Activated naive CD8-positive, alpha-beta T cell treated with anti-CD3 and anti-CD28 coated beads, Interleukin-2, amount 50 U/mL, for 16 hours (primary cell): ENCODE data around the gene SH3TC1.

Experiments used
- DNase-seq: peaks from one replicate; pipeline ENCODE4 v3.0.0-alpha.2; 2020; ENCODE audit warnings: low read depth, low spot score

SH3TC1 gene

GRCh38 chr4:8198906-8199593, at the start of gene SH3TC1:
Gene SH3TC1, plus strand, starts transcription at chr4:8199290. Its CDS starts 5,905 bp downstream, at chr4:8205195.
- DNase-seq = no peak

GRCh38 chr4:8149664-8150063, 49.4 kb upstream of the SH3TC1 start:
- no peak for DNase-seq

DNA sequence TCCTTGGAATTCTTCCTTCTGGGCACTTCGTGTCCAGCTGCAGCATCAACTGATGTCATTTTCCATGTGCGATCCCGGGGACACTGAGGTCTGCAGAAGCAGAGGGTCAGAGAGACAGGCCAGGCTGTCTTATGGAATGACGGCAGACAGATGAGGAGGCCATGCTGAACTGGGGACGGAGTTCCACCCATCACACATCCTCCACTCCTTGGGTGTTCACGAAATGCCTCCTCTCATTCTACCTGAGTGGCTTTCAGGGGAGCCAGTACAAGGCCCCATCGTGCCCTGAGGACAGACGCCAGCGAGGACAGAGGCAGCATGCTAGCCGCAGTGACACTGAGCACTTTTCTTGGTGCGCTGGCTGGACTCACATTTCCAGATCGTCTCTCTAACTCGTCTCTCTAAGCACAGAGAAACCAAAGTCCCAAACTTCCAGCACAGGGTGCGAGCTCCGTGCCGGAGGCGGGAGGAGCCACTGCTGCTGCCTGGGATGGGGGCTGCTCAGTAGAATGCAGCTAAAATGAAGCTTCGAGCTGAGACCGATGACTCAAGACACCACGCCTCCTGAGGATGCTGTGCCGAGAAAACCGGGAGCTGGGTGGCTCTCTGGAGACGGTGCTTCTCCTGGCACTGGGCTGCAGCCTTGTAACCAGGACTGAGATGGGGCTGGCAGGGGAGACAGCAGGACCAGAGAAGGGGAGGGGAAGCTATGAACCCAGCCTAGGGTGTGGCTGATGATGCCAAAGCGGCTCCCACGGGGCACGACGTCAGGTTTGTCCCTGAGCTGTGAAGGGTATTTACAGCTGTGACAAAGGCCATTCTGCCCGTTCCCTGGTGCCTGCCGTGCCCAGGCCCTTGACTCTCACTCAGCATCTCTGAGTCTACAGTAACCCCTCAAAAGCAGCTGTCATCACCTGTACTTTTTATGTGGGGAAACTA, 48.7 kb upstream of the SH3TC1 start:
- DNase-seq = no peak

- DNase-seq = no peak
Measured at GRCh38 chr4:8151165-8151650, 47.9 kb upstream of the SH3TC1 start.

GRCh38 chr4:8152090-8152864, 46.8 kb upstream of the SH3TC1 start:
- no peak for DNase-seq

DNA sequence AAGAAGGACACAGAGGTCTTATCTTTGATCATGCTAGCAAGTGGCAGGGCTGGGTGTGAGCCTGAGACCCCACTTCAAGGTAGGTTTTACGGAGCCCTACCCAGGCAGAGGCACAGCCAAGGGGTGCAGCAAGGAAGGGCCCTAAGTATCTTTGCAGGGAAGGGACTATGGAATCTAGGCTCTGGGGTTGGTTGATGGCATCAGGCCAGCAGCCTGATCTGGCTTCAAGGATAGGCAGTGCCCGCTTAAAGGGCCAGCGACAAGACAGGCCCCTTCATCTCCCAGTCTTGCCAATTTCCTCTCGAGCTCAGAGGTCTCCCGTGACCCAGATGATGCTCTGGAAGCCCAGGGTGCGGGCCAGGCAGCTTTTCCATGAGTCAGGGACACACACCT, 46.2 kb upstream of the SH3TC1 start:
- DNase-seq = no peak

DNA sequence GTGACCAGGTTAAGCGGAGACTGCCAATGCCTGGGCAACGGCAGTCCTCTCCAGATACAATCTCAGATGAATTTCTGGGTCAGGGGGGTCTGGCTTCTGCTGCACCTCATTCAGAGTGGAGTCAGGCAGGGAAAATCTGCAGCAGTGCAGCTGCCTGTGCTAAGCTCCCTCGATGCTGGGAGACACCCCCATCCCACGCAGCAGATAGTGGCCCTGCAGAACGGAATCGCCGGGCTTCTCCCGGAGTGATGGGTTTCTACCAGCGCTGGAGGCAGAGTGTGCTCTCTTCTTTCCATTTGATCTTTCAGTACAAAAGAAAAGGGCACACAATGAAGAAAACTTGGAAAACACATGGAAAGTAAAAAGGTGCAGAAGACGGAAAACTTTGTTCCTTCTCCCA, 45.6 kb upstream of the SH3TC1 start:
- DNase-seq = no peak

GRCh38 chr4:8155048-8155447, 44.0 kb upstream of the SH3TC1 start:
- DNase-seq = no peak

DNA sequence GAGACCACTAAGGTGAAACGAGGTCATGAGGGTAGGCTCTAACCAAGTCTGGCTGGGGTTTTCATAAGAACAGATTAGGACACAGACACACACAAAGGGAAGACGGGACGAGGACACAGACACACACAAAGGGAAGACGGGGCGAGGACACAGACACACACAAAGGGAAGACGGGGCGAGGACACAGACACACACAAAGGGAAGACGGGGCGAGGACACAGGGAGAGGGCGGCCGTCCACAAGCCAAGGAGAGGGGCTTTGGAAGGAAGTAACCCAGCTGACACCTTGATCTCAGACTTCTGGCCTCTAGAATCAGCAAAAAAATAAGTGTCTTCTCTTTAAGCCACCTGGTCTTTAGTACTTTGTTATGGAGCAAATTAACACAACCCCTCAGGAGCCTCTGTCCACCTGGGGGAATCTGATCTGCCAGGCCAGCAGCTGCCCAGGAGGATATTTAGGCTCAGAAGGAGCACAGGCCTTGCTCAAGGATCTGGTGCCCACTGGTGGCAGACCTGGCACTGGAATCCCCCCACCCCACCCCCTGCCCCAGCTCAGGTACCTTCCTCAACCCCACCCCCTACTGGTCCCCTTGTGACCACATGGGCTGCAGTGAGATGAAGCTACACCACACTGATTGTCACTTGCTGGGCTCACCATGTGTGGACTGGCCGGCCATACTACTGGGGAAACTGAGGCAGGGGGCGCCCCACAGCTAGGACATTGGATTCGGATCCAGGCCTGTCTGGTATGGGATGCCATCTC, 43.2 kb upstream of the SH3TC1 start:
- DNase-seq = no peak

- DNase-seq = no peak
Measured at GRCh38 chr4:8156617-8157016, 42.5 kb upstream of the SH3TC1 start.

DNA sequence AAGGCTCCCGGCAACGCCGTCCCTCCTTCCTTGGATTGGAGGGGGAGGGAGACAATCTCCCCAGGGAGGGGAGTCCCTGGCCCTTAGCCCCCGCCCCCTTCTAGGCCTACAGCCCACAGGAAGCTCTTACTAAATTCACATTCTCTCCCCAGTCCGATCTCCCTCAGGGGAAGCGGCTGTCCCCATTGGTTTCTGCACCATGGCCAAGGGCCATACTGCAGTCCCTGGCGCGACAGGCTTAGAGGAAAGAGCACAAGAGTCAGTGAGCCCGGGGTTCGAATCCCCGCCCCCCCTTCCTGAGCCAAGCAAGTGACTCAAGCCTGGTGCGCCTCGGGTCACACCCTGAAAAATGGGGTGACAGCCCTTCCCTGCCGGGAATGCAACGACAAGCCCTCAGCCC, 41.6 kb upstream of the SH3TC1 start:
- DNase-seq = no peak

DNA sequence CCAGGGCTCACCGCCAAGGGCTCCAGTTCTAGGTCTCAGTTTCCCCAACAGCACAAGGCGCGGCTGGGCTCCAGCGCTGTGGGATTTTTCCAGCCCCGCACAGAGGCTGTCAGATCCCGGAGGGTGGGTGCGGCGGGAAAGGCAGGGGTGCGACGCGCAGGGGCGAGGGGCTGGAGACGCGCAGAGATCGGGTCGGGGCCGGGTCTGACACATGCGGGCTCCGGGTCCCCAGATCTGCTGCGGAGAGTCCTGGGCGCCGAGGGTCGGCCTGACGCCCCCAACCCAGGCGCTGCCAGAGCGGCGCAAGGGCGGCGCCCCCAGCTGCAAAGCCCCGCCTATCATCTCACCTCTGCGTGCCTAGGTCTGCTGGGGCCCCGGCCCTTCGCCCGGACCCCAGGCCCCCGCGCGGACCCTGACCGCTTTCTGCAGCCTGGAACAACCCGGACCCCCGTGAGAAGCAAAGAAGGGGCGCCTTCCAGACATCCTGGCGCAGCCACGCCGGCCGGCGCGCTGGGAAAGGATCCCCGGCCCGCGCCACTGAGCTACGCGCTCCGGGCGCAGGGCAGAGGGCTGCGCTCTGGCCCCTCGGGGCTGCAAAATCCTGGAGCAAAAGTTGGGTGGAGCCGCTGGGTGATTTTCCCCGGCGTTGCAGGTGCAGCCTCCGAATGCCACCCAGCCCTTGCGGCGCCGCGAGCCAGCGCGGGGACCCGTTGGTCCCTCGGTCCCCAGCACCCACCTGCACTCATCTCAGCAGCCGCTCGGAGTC, 41.0 kb upstream of the SH3TC1 start:
- DNase-seq = no peak

DNA sequence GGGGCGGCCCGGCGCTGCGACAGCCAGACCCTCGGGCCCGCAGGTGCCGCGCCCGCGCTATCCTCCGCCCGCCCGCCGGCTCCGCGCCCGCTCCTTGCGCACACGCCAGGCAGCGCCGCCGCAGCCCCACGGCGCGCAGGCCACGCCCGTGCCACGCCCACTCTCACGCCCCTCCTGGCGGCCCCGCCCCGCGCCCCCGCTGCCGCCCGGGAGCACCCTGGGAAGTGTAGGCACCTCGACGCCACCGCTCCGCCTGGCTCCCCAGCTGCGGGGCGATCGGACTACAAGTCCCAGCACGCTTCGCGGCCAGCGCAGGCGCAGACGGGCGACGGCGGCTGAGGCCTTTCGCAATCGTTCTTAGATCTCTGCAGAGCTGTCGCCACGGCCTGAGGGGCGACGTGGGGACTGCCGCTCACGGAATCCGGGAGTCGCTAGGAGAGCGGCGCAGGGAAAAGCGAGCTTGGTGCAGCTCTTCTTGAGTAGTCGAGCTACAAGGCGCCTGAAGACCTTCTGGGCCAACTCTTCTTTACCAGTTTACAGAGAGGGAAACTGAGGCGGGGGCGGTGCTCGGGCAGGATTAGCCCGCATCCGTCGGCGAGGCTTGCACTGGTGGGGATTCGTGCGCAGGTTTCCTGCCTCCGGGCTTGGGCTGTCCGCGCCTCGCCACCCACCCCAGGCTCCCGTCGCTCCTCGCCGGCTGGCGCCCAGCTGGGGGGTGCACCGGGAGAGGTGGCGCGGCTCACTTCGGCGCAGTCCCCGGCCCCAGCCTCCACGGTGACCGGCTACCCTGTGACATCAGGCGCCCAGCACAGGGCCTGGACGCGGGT, 40.2 kb upstream of the SH3TC1 start, which contains the start of gene ABLIM2:
TSS of gene ABLIM2 (minus strand) at position 104 of the 827 bp plus-strand sequence. CDS start 124 bp downstream, outside the sequence.
- peak; percentile 97 for DNase-seq

DNA sequence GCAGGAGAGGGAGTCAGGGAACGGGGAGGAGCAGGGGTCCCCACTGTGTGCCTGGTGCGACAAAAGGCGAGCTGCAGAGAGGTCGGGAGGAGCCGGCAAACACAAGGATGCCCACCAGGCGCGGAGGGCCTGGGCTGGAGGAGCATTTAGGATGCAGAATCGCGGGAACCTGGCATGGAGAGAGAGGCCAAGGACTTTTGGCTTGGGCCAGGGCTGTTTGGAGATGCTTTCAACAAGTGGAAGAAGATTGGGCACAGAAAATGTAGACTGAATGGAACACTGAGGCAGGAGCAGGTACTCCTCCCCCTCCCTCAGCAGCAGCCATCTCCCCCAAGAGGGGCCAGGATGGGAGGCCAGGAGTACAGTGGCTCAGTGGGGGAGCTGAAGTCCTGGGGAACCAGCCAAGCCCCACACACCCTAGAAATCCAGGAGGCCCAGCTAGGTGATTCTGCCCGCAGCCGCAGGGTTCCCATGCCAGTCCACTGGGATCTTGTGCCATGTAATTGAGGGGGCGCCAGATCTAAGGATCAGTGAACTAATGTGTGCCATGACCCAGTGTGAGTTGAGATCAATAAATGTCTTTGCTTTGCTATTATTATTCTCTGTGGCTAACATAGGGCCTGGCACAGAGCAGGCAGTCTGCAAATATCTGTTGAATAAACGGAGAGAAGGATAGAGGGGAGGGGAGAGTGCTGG, 39.4 kb upstream of the SH3TC1 start:
- no peak for DNase-seq

- no peak for DNase-seq
Measured at GRCh38 chr4:8160233-8160560, 38.9 kb upstream of the SH3TC1 start.

DNA sequence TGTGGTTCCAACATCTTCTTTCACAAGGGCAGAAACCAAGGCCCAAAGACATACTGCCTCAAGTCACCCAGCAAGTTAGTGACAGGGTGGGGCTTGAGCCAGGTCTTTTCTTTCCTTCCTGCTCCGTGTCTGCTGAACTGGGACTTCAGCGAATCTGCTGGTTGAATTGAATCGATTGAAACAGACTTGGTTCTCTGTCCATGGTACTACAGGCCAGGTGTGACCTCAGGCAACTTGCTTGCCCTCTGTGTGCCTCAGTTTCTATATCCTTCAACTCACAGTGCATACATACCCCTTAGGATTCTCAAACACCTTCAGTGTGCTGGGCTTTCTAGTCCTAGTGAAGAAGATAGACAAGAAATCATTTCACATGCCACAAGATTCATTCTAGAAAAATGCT, 38.5 kb upstream of the SH3TC1 start:
- no peak for DNase-seq

DNA sequence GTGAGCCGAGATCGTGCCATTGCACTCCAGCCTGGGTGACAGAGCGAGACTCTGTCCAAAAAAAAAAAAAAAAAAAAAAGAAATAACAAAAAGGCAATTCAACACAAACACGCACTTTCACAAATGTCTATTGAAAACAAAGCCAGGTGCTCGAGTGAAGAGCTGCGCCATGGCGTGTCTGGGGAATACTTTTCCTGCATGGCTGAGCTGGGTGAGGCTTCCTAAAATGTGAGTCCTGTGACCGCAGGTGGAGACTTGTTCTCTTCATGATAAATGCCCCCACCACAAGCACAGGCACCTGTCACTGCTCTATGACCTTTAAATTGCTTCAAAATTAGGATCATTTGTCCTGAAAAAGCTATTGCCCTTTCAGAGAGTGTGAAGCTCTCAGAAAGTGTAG, 36.5 kb upstream of the SH3TC1 start:
- DNase-seq = no peak

- no peak for DNase-seq
Measured at GRCh38 chr4:8163026-8163425, 36.1 kb upstream of the SH3TC1 start.
